ENCODE measurements around the gene KLHL21.
A peak's percentile ranks its signal among the peaks of the same experiment; 100 is the strongest.

Gene KLHL21

GRCh38 chr1:6593810-6594209 is 8.9 kb downstream of the KLHL21 start:
- H3K4me1 ChIP-seq: peaks cover 0 to 97% (median 86%) of the 10 kb centered on the region in 4 donors
- peaks cover 84 to 100% (median 98%) of the 10 kb centered on the region in 3 donors for H3K36me3 ChIP-seq
- no peak overlapping the region for H3K4me3 ChIP-seq
- DNase-seq: no peak
- TF ChIP-seq CTCF (IDR thresholded peaks at IDR 0.05): no peak
- no peaks in the 10 kb centered on the region for H3K9me3 ChIP-seq
- H3K27ac ChIP-seq: peak overlapping the region; percentile 86
- intact Hi-C loops (cut with DNase I; ENCODE audit: low total_unique reads): no loop called here
- H3K27me3 ChIP-seq: no peaks in the 10 kb centered on the region

DNA sequence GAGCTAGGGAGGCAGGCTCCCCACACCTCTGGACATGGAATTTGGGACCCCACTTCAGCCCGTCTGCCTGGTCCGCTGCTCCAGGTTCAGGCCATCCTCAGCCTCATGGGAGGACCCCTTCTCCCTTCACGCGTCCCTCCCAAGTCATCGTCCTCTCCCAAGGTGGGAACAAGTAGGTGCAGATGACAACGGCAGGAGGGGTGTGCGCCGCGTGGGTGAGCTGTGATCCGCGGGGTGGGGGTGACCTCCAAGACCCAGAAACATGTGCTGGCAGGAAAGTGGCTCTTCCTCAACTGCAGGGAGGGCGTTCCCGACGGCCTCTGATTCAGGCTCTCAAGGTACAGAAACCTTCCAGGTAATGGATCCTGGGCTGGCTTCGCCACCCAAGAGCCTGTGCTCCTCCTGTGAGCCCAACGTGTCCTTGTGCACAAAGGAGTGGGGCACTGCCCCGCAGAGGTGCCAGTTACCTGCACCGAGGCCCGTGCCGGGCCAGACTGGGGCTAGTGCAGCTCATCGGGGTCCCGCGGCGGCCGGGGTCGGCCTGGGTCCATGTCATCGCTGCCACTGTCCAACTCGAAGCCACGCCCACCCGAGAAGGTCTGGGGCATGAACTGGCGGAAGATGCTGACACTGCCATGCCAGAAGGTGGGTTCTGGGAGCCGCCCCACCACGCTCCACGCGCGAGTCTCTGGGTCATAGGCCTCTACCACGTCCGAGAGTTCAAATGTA is 9.6 kb downstream of the KLHL21 start:
- TF ChIP-seq CTCF (IDR thresholded peaks at IDR 0.05): no peak
- no peaks in the 10 kb centered on the region for H3K9me3 ChIP-seq
- no peaks in the 10 kb centered on the region for H3K27me3 ChIP-seq
- intact Hi-C loops (cut with DNase I; ENCODE audit: low total_unique reads): no loop called here
- peak overlapping the region; percentile 86 for H3K27ac ChIP-seq
- H3K4me1 ChIP-seq: peaks cover 0 to 97% (median 85%) of the 10 kb centered on the region in 4 donors
- DNase-seq: no peak
- peaks cover 84 to 100% (median 99%) of the 10 kb centered on the region in 3 donors for H3K36me3 ChIP-seq
- H3K4me3 ChIP-seq: no peak overlapping the region

- peaks cover 0 to 97% (median 85%) of the 10 kb centered on the region in 4 donors for H3K4me1 ChIP-seq
- H3K27ac ChIP-seq: peak overlapping the region; percentile 86
- H3K4me3 ChIP-seq: no peak overlapping the region
- no peaks in the 10 kb centered on the region for H3K27me3 ChIP-seq
- H3K36me3 ChIP-seq: peaks cover 80 to 100% (median 99%) of the 10 kb centered on the region in 3 donors
- H3K9me3 ChIP-seq: no peaks in the 10 kb centered on the region
- intact Hi-C loops (cut with DNase I; ENCODE audit: low total_unique reads): no loop called here
- peak in 1 of 2 donors; percentile 72 for DNase-seq
- TF ChIP-seq CTCF (IDR thresholded peaks at IDR 0.05): no peak
Measured at GRCh38 chr1:6592441-6592840, 10.2 kb downstream of the KLHL21 start.

- H3K9me3 ChIP-seq: no peaks in the 10 kb centered on the region
- H3K4me1 ChIP-seq: peaks cover 0 to 97% (median 85%) of the 10 kb centered on the region in 4 donors
- no peak for TF ChIP-seq CTCF (IDR thresholded peaks at IDR 0.05)
- intact Hi-C loops (cut with DNase I; ENCODE audit: low total_unique reads): no loop called here
- H3K27me3 ChIP-seq: no peaks in the 10 kb centered on the region
- H3K27ac ChIP-seq: peak overlapping the region; percentile 86
- H3K4me3 ChIP-seq: peak overlapping the region in 1 of 2 donors; percentile 14
- no peak for DNase-seq
- H3K36me3 ChIP-seq: peaks cover 72 to 96% (median 95%) of the 10 kb centered on the region in 3 donors
Measured at GRCh38 chr1:6591644-6592043, 11.0 kb downstream of the KLHL21 start.

GRCh38 chr1:6591222-6591621 is 11.4 kb downstream of the KLHL21 start:
- TF ChIP-seq CTCF (IDR thresholded peaks at IDR 0.05): peak in 1 of 2 experiments; percentile 8
- intact Hi-C loops (cut with DNase I; ENCODE audit: low total_unique reads): no loop called here
- H3K4me3 ChIP-seq: peak overlapping the region in 1 of 2 donors; percentile 14
- H3K27me3 ChIP-seq: no peaks in the 10 kb centered on the region
- H3K36me3 ChIP-seq: peaks cover 68 to 96% (median 92%) of the 10 kb centered on the region in 3 donors
- peak; percentile 78 to 94 for DNase-seq
- peak overlapping the region; percentile 86 for H3K27ac ChIP-seq
- H3K9me3 ChIP-seq: no peaks in the 10 kb centered on the region
- peaks cover 0 to 97% (median 85%) of the 10 kb centered on the region in 4 donors for H3K4me1 ChIP-seq
